Aorta (tissue), 5 donors: ENCODE measurements around the gene C2orf49. TPM values are rescaled to one million over a fixed set of nuclear protein-coding genes. Genes with fewer than 3 reads are reported as not detected.

ENCODE experiments used
- ATAC-seq: fragments of 200-7000 bp; cut with Tn5 transposase; one replicate; pipeline ENCODE4 v1.9.1; 2022; ENCODE audit warnings: moderate library complexity; ENCODE audit not compliant: low FRiP score
- DNase-seq, 2 donors: peaks; one replicate each; pipeline ENCODE4 v3.0.0-alpha.2; 2020
- H3K27ac ChIP-seq, 2 donors: one replicate each; pipeline ENCODE4 v1.5.1; 2013; ENCODE audit warnings: low read length in 2 of 2, mild to moderate bottlenecking in 2 of 2, moderate library complexity in 2 of 2, control low read depth in 1 of 2, inconsistent platforms in 1 of 2, low read depth in 1 of 2
- H3K27me3 ChIP-seq, 2 donors: one replicate each; pipeline ENCODE4 v1.6.1; 2013; ENCODE audit warnings: control low read depth in 1 of 2, low read length in 1 of 2, mild to moderate bottlenecking in 1 of 2, moderate library complexity in 1 of 2; ENCODE audit not compliant: insufficient read depth in 2 of 2, control insufficient read depth in 1 of 2
- H3K36me3 ChIP-seq, 2 donors: one replicate each; pipeline ENCODE4 v1.6.1; 2013; ENCODE audit warnings: control low read depth in 1 of 2, low read length in 1 of 2, mild to moderate bottlenecking in 1 of 2; ENCODE audit not compliant: insufficient read depth in 2 of 2, control insufficient read depth in 1 of 2
- H3K4me1 ChIP-seq, 2 donors: one replicate each; pipeline ENCODE4 v1.6.1; 2013; ENCODE audit warnings: low read length in 2 of 2, control low read depth in 1 of 2, mild to moderate bottlenecking in 1 of 2, moderate library complexity in 1 of 2; ENCODE audit not compliant: insufficient read depth in 2 of 2, control insufficient read depth in 1 of 2
- H3K4me3 ChIP-seq, 2 donors: one replicate each; pipeline ENCODE4 v1.5.1; 2013; ENCODE audit warnings: low read length in 2 of 2, control low read depth in 1 of 2, mild to moderate bottlenecking in 1 of 2
- H3K9me3 ChIP-seq: one replicate; pipeline ENCODE4 v1.6.1; 2013; ENCODE audit warnings: mild to moderate bottlenecking, low read length; ENCODE audit not compliant: control insufficient read depth
- WGBS, 2 donors: extraction: QIAGEN DNeasy Blood & Tissue Kit; methylation state at CpG; one replicate each; pipeline ENCODE4 v1.1.7; 2013; 5-methylcytosine and 5-hydroxymethylcytosine counted together
- intact Hi-C, 2 donors: fragments of 100-400 bp; cut with DNase I; formaldehyde crosslinking; loops; one replicate each; pipeline versions ENCODE4 v1.14.2 to v1.15.0; 2022
- polyA plus RNA-seq, 2 donors: library from polyadenylated mRNA; stranded (reverse); fragments of 200-250 nt; gene quantifications; one replicate each; pipeline ENCODE4 v1.2.3, GENCODE V29; 2013
- total RNA-seq, 2 donors: library from RNA; stranded (reverse); fragmentation: NEBNext Ultra II Directional; extraction: Animal tissue kit (Norgen Biotek cat#: 25700); gene quantifications; one replicate each; pipeline ENCODE4 v1.2.1, GENCODE V29; 2021
- donor health status: healthy with polysubstance abuse.
- donor health status: Bipolar disorder and iron deficiency.
- donor health status: DM: no; HTN: no; CAD: no.
- donor health status: DM: no; HTN: no; CAD: no.
- donor health status: DM: yes; HTN: yes; CAD: no.

C2orf49 gene
- total and polyA plus RNA-seq, 4 donors, result 10.9 to 20.8 (median 12.8) TPM

DNA sequence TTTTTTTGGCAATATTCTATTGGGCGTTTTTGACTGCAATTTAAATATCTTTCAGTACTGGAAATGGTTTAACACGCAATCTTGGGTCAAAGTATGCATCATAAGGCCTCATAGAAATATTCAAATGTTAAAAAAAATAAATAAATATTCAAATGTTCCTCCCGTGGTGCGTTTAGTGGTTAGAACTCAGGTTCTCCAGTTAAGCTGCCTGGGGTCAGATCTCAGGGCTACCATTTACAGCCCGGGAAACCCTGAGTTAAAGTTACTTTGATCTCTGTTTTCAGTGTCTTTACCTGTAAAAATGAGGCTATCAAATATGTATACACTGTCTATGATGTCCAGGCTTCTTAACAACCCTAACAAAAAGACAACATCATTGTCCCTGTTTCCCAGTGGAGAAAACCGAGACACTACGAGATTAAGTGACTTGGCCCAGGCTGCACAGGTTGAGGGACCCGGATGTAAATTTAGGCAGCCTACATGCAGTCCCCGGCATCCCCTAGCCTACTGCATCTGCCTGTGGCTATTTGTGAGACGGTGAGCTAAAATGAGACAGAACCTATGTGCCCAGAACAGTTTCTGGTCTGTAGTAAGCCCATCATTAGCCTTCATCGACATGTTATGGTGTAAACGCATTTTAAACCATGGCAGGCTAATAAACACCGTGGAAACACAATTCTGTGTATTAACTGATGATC lies 59.8 kb downstream of the C2orf49 start:
- H3K36me3 ChIP-seq, result peaks cover 0 to 3% of the 10 kb centered on the region in 2 donors
- no peaks in the 10 kb centered on the region for H3K9me3 ChIP-seq
- intact Hi-C loops, result no loop called here
- no peak overlapping the region for H3K27ac ChIP-seq
- ATAC-seq (no peak), DNase-seq (no peak)
- WGBS, 2 donors, result 87 to 90% methylated on average over 13 of the region's 13 CpGs
- no peaks in the 10 kb centered on the region for H3K27me3 ChIP-seq
- peak overlapping the region in 1 of 2 donors; percentile 2 for H3K4me3 ChIP-seq
- H3K4me1 ChIP-seq, result peaks cover 0 to 6% of the 10 kb centered on the region in 2 donors

- Histone ChIP-seq H3K27me3 (no peaks in the 10 kb centered on the region), H3K4me3 (peak overlapping the region; percentile 58 to 93), H3K4me1 (peaks cover 0 to 6% of the 10 kb centered on the region in 2 donors), H3K9me3 (no peaks in the 10 kb centered on the region), H3K27ac (no peak overlapping the region), H3K36me3 (peaks cover 0 to 3% of the 10 kb centered on the region in 2 donors)
- DNase-seq, result no peak
- ATAC-seq, result no peak
- intact Hi-C loops, result no loop called here
- WGBS, 2 donors, result 5 to 9% methylated on average over 6 of the region's 6 CpGs
Measured at GRCh38 chr2:105397953-105398335, 60.6 kb downstream of the C2orf49 start.

DNA sequence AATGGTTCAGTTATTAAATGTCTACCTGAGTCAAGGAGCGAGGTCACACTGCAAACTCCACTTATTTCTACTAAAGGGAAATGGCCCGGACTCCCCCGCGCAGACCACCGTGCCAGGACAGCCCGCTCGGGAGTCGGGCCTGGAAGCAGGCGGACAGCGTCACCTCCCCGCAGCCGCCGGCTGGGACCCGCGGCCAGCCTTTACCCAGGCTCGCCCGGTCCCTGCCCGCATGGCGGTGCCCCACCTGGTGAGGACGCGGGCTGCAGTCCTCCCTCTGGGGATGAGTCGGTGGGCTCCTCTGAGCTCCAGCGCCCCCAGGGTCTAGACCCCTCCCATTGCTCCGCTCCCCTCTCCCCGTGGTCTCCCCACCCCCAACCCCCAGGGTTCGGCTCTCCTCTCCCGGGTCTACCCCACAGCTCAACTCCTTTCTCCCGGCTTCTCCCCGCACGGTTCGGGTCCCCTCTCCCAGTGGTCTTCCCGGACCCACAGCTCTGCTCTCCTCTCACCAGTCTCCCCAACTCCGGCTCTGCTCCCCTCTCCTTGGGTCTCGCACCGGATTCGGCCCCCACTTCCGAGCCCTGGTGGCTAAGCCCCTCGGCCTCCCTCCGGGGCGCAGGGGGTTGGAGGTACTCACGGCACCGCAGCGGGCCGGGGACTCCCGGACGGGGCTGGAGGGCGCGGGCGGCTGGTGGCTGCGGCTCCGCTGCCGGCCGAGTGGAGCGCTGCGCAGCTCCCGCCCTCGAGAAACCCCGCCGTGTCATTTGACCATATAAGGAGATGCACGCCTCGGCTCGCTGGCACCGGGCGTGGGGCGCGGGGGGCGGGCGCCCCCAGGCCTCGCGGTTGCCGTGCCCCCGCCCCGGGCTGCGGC lies 61.2 kb downstream of the C2orf49 start, which contains the start of gene FHL2:
Gene FHL2, minus strand, starts transcription at position 716 of the 871 bp plus-strand sequence. CDS start 12,535 bp downstream, outside the sequence.
- 0 to 1% methylated on average over 61 to 74 of the region's 74 CpGs for WGBS, 2 donors
- H3K4me1 ChIP-seq, result peaks cover 0 to 6% of the 10 kb centered on the region in 2 donors
- no peaks in the 10 kb centered on the region for H3K27me3 ChIP-seq
- no peaks in the 10 kb centered on the region for H3K36me3 ChIP-seq
- peak within 1 kb of the TSS; percentile 58 to 93 for H3K4me3 ChIP-seq
- DNase-seq (peak; percentile 81 to 90), ATAC-seq (peak; percentile 95)
- intact Hi-C loops, result no loop called here
- peak within 1 kb of the TSS in 1 of 2 donors; percentile 25 for H3K27ac ChIP-seq
- H3K9me3 ChIP-seq, result no peaks in the 10 kb centered on the region

Other genes with a start within 250 kb of the C2orf49 start
- gene GPR45, start 95.8 kb upstream of the C2orf49 start, total RNA-seq, result not detected
- under 1 TPM in 1 of 2 donors, not detected in 1; 0.31 TPM for gene GPR45, start 95.8 kb upstream of the C2orf49 start, polyA plus RNA-seq
- gene TGFBRAP1, start 7.8 kb upstream of the C2orf49 start, total RNA-seq, result 10 to 100 TPM; 17.5 to 21.5 TPM
- gene TGFBRAP1, start 7.8 kb upstream of the C2orf49 start, polyA plus RNA-seq, result 1 to 10 TPM; 5.1 to 7.1 TPM
- gene FHL2, start 61.5 kb downstream of the C2orf49 start, total RNA-seq, result 10 to 100 TPM; 60.4 to 70.8 TPM
- gene FHL2, start 61.5 kb downstream of the C2orf49 start, polyA plus RNA-seq, result 100 to 1,000 TPM in 1 of 2 donors, 10 to 100 TPM in 1; 64.7 to 129 TPM